GM20000 (cell line): ENCODE measurements around the gene KRT40.

Experiments
- DNase-seq: peaks from one replicate; pipeline ENCODE4 v3.0.0; 2012; ENCODE audit warnings: low spot score
- CTCF ChIP-seq: IDR thresholded peaks from 2 replicates; pipeline ENCODE4 v1.5.1; 2012; ENCODE audit warnings: mild to moderate bottlenecking, control low read depth; ENCODE audit errors: extremely low read depth, missing control alignments

The KRT40 gene

DNA sequence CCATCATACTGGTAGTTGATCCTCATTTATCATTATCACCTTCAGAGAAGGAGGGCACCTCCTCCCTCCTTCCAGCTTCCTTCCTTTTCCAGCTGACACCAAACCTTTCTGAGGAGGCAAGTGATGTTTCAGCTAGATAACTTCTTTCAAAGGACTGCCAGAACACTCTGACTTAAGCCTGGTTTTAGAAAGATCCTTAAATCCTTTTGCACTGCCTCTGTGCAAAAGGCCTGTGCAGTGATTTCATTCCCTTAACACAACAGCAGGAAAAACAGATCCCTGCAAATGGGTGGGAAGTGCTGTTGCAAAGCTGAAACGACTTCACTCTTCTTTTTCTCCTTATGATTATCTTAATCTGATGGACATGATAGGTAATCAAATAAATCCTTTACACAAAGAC is 39.6 kb downstream of the KRT40 start:
- no peak for DNase-seq
- TF ChIP-seq CTCF, result no peak

GRCh38 chr17:40942553-40942952 is 41.6 kb downstream of the KRT40 start:
- DNase-seq, result no peak
- no peak for TF ChIP-seq CTCF

DNA sequence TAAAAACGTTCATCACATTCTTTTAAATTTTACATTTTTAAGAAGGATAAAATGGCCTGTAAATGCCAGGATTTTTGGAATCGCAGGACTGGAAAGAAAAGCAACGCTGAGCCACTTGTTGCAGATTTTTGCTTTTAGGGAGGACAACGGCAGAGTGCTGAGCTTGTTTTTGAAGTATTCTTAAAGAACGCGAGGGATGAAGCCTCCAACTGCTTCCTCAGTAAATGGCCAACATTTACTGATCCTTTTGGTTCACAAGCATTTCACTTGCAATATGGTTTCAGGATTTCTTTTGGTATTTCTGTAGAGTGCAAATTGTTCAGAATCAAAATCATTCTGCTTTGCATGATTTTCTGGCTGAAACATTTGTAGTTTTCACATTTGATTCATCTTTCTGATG is 43.9 kb downstream of the KRT40 start:
- TF ChIP-seq CTCF, result no peak
- DNase-seq, result no peak

- no peak for TF ChIP-seq CTCF
- DNase-seq, result no peak
Observed at GRCh38 chr17:40938981-40939380, 45.1 kb downstream of the KRT40 start.

- no peak for TF ChIP-seq CTCF
- no peak for DNase-seq
Observed at GRCh38 chr17:40937384-40937819, 46.7 kb downstream of the KRT40 start, which contains the start of gene KRT23. Gene KRT23, minus strand, starts transcription at chr17:40937646. Its CDS starts 1,043 bp downstream, at chr17:40936603.

GRCh38 chr17:40936976-40937375 is 47.1 kb downstream of the KRT40 start:
- TF ChIP-seq CTCF, result no peak
- DNase-seq, result no peak

DNA sequence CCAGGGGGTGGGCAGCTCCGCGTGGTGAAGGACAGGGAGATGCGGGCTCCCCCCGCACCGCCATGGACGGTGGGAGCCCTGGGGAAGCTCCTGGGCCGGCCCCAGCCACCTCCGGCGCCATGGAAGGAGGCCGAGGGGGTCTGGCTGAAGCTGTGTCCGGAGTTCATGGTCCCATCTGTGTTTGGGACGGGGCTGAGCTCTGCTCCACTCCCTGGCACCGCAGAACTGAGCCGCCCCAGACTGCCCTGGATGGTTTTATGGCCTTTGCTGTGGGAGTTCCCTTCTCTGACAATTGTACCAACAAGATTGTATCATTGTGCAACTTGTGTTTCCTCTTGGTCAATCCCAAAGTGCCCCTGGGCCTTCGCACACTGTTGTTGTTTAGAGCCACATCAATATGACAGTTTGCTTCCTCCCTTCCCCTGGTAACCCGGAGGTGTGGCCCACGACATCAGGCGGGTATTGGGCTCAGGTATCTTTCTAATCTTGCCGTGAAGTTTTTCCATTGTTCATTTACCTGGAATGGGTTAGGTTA is 47.6 kb downstream of the KRT40 start:
- DNase-seq, result no peak

More for the DNA sequence above, 47.6 kb downstream of the KRT40 start:
- TF ChIP-seq CTCF, result no peak
